ENCODE measurements around the gene ASRGL1.
"Not testable (repeated sequence)": the region's sequence is repeated elsewhere in the genome, so short reads cannot be mapped to it uniquely, and the experiment has no call there.

Gene ASRGL1

GRCh38 chr11:62383822-62384221, 46.6 kb downstream of the ASRGL1 start:
- TF ChIP-seq CTCF (conservative IDR thresholded peaks at IDR 0.05; ENCODE audit: low read length) (no peak), EZH2phosphoT487 (IDR thresholded peaks at IDR 0.05; ENCODE audit: borderline replicate concordance) (no peak)

GRCh38 chr11:62386083-62386482, 48.8 kb downstream of the ASRGL1 start:
- H2AFZ ChIP-seq (ENCODE audit: low read length); H3K4me1 ChIP-seq (ENCODE audit: insufficient read depth, low read length, poor library complexity, severe bottlenecking); H3K9me2 ChIP-seq (replicated peaks; ENCODE audit: low read depth, low read length); H3K4me2 ChIP-seq (ENCODE audit: low read depth, low read length, poor library complexity, severe bottlenecking); H3K9ac ChIP-seq (ENCODE audit: low read depth, low read length, poor library complexity, severe bottlenecking); H3K27me3 ChIP-seq (ENCODE audit: insufficient read depth, low read length, poor library complexity, severe bottlenecking); H3K79me2 ChIP-seq (ENCODE audit: insufficient read depth, low read length); H3K4me3 ChIP-seq (ENCODE audit: low read length, poor library complexity, severe bottlenecking); H4K20me1 ChIP-seq (ENCODE audit: insufficient read depth, low read length, poor library complexity, severe bottlenecking); H3K9me3 ChIP-seq (ENCODE audit: insufficient read depth, low read depth, low read length); H3F3A ChIP-seq (ENCODE audit: low read depth); H3K36me3 ChIP-seq (ENCODE audit: insufficient read depth, low read length): not testable (repeated sequence)

More at GRCh38 chr11:62383822-62384221, 46.6 kb downstream of the ASRGL1 start:
- H3F3A ChIP-seq (ENCODE audit: low read depth) = no peaks in the 10 kb centered on the region
- no peaks in the 10 kb centered on the region for H3K36me3 ChIP-seq (ENCODE audit: insufficient read depth, low read length)
- H3K27me3 ChIP-seq (ENCODE audit: insufficient read depth, low read length, poor library complexity, severe bottlenecking) = no peaks in the 10 kb centered on the region
- no peak overlapping the region for H2AFZ ChIP-seq (ENCODE audit: low read length)
- H4K20me1 ChIP-seq (ENCODE audit: insufficient read depth, low read length, poor library complexity, severe bottlenecking) = no peaks in the 10 kb centered on the region
- no peaks in the 10 kb centered on the region for H3K4me1 ChIP-seq (ENCODE audit: insufficient read depth, low read length, poor library complexity, severe bottlenecking)
- H3K4me3 ChIP-seq (ENCODE audit: low read length, poor library complexity, severe bottlenecking) = no peak overlapping the region
- H3K9ac ChIP-seq (ENCODE audit: low read depth, low read length, poor library complexity, severe bottlenecking) = no peak overlapping the region
- no peaks in the 10 kb centered on the region for H3K9me3 ChIP-seq (ENCODE audit: insufficient read depth, low read depth, low read length)
- H3K4me2 ChIP-seq (ENCODE audit: low read depth, low read length, poor library complexity, severe bottlenecking) = no peak overlapping the region
- no peaks in the 10 kb centered on the region for H3K9me2 ChIP-seq (replicated peaks; ENCODE audit: low read depth, low read length)
- no peaks in the 10 kb centered on the region for H3K79me2 ChIP-seq (ENCODE audit: insufficient read depth, low read length)

- no peaks in the 10 kb centered on the region for H3K9me3 ChIP-seq (ENCODE audit: insufficient read depth, low read depth, low read length)
- H2AFZ ChIP-seq (ENCODE audit: low read length) = no peak overlapping the region
- no peak overlapping the region for H3K4me3 ChIP-seq (ENCODE audit: low read length, poor library complexity, severe bottlenecking)
- no peak overlapping the region for H3K4me2 ChIP-seq (ENCODE audit: low read depth, low read length, poor library complexity, severe bottlenecking)
- no peaks in the 10 kb centered on the region for H3K27me3 ChIP-seq (ENCODE audit: insufficient read depth, low read length, poor library complexity, severe bottlenecking)
- H3F3A ChIP-seq (ENCODE audit: low read depth) = no peaks in the 10 kb centered on the region
- TF ChIP-seq EZH2phosphoT487 (IDR thresholded peaks at IDR 0.05; ENCODE audit: borderline replicate concordance) (no peak), CTCF (conservative IDR thresholded peaks at IDR 0.05; ENCODE audit: low read length) (no peak)
- no peaks in the 10 kb centered on the region for H3K36me3 ChIP-seq (ENCODE audit: insufficient read depth, low read length)
- H3K79me2 ChIP-seq (ENCODE audit: insufficient read depth, low read length) = no peaks in the 10 kb centered on the region
- H3K4me1 ChIP-seq (ENCODE audit: insufficient read depth, low read length, poor library complexity, severe bottlenecking) = no peaks in the 10 kb centered on the region
- H3K9me2 ChIP-seq (replicated peaks; ENCODE audit: low read depth, low read length) = no peaks in the 10 kb centered on the region
- no peak overlapping the region for H3K9ac ChIP-seq (ENCODE audit: low read depth, low read length, poor library complexity, severe bottlenecking)
- H4K20me1 ChIP-seq (ENCODE audit: insufficient read depth, low read length, poor library complexity, severe bottlenecking) = no peaks in the 10 kb centered on the region
These were observed 50.1 kb downstream of the ASRGL1 start for GRCh38 chr11:62387381-62387780.

- H3K36me3 ChIP-seq (ENCODE audit: insufficient read depth, low read length) = no peaks in the 10 kb centered on the region
- H3K4me2 ChIP-seq (ENCODE audit: low read depth, low read length, poor library complexity, severe bottlenecking) = no peak overlapping the region
- H3F3A ChIP-seq (ENCODE audit: low read depth) = no peaks in the 10 kb centered on the region
- no peaks in the 10 kb centered on the region for H3K9me2 ChIP-seq (replicated peaks; ENCODE audit: low read depth, low read length)
- no peak overlapping the region for H3K9ac ChIP-seq (ENCODE audit: low read depth, low read length, poor library complexity, severe bottlenecking)
- no peaks in the 10 kb centered on the region for H3K27me3 ChIP-seq (ENCODE audit: insufficient read depth, low read length, poor library complexity, severe bottlenecking)
- H4K20me1 ChIP-seq (ENCODE audit: insufficient read depth, low read length, poor library complexity, severe bottlenecking) = no peaks in the 10 kb centered on the region
- TF ChIP-seq EZH2phosphoT487 (IDR thresholded peaks at IDR 0.05; ENCODE audit: borderline replicate concordance) = no peak
- TF ChIP-seq CTCF (conservative IDR thresholded peaks at IDR 0.05; ENCODE audit: low read length) = no peak
- no peak overlapping the region for H3K4me3 ChIP-seq (ENCODE audit: low read length, poor library complexity, severe bottlenecking)
- no peaks in the 10 kb centered on the region for H3K9me3 ChIP-seq (ENCODE audit: insufficient read depth, low read depth, low read length)
- H3K4me1 ChIP-seq (ENCODE audit: insufficient read depth, low read length, poor library complexity, severe bottlenecking) = no peaks in the 10 kb centered on the region
- H2AFZ ChIP-seq (ENCODE audit: low read length) = no peak overlapping the region
- no peaks in the 10 kb centered on the region for H3K79me2 ChIP-seq (ENCODE audit: insufficient read depth, low read length)
These were observed 51.8 kb downstream of the ASRGL1 start for GRCh38 chr11:62388999-62389398.
